A204.1 (cell line): ENCODE measurements around the gene ALOXE3.

Source experiments
- FAIRE-seq: peaks from 2 replicates; lab custom pipeline; 2012; peaks lifted over from hg19 to GRCh38; lab: Jason Lieb, UNC

The ALOXE3 gene

GRCh38 chr17:8141741-8142140 is 23.4 kb upstream of the ALOXE3 start:
- FAIRE-seq: no peak

- FAIRE-seq: no peak
Observed at GRCh38 chr17:8141045-8141444, 22.7 kb upstream of the ALOXE3 start.

- no peak for FAIRE-seq
Observed at GRCh38 chr17:8140065-8141029, 22.0 kb upstream of the ALOXE3 start.

- FAIRE-seq: peak; percentile 98
Observed at GRCh38 chr17:8138672-8139371, 20.5 kb upstream of the ALOXE3 start.

GRCh38 chr17:8138374-8138671 is 20.0 kb upstream of the ALOXE3 start:
- FAIRE-seq: no peak

GRCh38 chr17:8137645-8138373 is 19.5 kb upstream of the ALOXE3 start:
- FAIRE-seq: no peak

- FAIRE-seq: no peak
Observed at GRCh38 chr17:8133941-8134340, 15.6 kb upstream of the ALOXE3 start.

GRCh38 chr17:8133399-8133798 is 15.1 kb upstream of the ALOXE3 start:
- FAIRE-seq: no peak

- no peak for FAIRE-seq
Observed at GRCh38 chr17:8131844-8132441, 13.6 kb upstream of the ALOXE3 start.

GRCh38 chr17:8128125-8128784 is 9.9 kb upstream of the ALOXE3 start:
- FAIRE-seq: no peak

GRCh38 chr17:8126491-8127066 is 8.3 kb upstream of the ALOXE3 start:
- FAIRE-seq: no peak

- FAIRE-seq: no peak
Observed at GRCh38 chr17:8125947-8126490, 7.7 kb upstream of the ALOXE3 start.

- no peak for FAIRE-seq
Observed at GRCh38 chr17:8125154-8125946, 7.0 kb upstream of the ALOXE3 start.

- FAIRE-seq: no peak
Observed at GRCh38 chr17:8124350-8125153, 6.2 kb upstream of the ALOXE3 start.

GRCh38 chr17:8123695-8124349 is 5.5 kb upstream of the ALOXE3 start, which contains the start of gene HES7:
TSS of gene HES7 (minus strand) at chr17:8124106. CDS start at chr17:8124084, 22 bp downstream.
- FAIRE-seq: no peak

GRCh38 chr17:8122924-8123694 is 4.8 kb upstream of the ALOXE3 start:
- FAIRE-seq: no peak

- no peak for FAIRE-seq
Observed at GRCh38 chr17:8122422-8122923, 4.2 kb upstream of the ALOXE3 start.
